Measurements from ENCODE around the gene ETS1.

- TF ChIP-seq, protein P1, sequence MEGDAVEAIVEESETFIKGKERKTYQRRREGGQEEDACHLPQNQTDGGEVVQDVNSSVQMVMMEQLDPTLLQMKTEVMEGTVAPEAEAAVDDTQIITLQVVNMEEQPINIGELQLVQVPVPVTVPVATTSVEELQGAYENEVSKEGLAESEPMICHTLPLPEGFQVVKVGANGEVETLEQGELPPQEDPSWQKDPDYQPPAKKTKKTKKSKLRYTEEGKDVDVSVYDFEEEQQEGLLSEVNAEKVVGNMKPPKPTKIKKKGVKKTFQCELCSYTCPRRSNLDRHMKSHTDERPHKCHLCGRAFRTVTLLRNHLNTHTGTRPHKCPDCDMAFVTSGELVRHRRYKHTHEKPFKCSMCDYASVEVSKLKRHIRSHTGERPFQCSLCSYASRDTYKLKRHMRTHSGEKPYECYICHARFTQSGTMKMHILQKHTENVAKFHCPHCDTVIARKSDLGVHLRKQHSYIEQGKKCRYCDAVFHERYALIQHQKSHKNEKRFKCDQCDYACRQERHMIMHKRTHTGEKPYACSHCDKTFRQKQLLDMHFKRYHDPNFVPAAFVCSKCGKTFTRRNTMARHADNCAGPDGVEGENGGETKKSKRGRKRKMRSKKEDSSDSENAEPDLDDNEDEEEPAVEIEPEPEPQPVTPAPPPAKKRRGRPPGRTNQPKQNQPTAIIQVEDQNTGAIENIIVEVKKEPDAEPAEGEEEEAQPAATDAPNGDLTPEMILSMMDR (conservative IDR thresholded peaks at IDR 0.05; ENCODE audit: low read depth, low read length), result no peak
- no peak for TF ChIP-seq EZH2 (IDR thresholded peaks at IDR 0.05; ENCODE audit: borderline replicate concordance, low read depth, low read length, poor library complexity, severe bottlenecking)
Observed at GRCh38 chr11:128520206-128520887, 67.0 kb downstream of the ETS1 start.

All from A673 (cell line).